Transverse colon (tissue), 4 donors: ENCODE measurements around the gene F2RL3. TPM values are rescaled to one million over a fixed set of nuclear protein-coding genes. Genes with fewer than 3 reads are reported as not detected.

ENCODE experiments used
- DNase-seq: peaks from one replicate; pipeline ENCODE4 v3.0.0-alpha.2; 2019
- H3K27ac ChIP-seq, 4 donors: fragments of 200-600 bp; sonication (generic); 2 replicates each; pipeline ENCODE4 v1.5.1; 2016 to 2018; ENCODE audit warnings: inconsistent platforms in 4 of 4
- H3K27me3 ChIP-seq: fragments of 200-600 bp; sonication (generic); 2 replicates; pipeline ENCODE4 v1.5.1; 2017; ENCODE audit warnings: inconsistent platforms
- H3K36me3 ChIP-seq, 4 donors: fragments of 200-600 bp; sonication (generic); 2 replicates each; pipeline ENCODE4 v1.5.1; 2017 to 2019; ENCODE audit warnings: inconsistent platforms in 4 of 4
- H3K4me1 ChIP-seq, 4 donors: fragments of 200-600 bp; sonication (generic); 2 replicates each; pipeline ENCODE4 v1.5.1; 2017 to 2020; ENCODE audit warnings: inconsistent platforms in 4 of 4
- H3K4me3 ChIP-seq, 4 donors: fragments of 200-600 bp; sonication (generic); 1 replicate in 1 of 4; 2 replicates in 3 of 4; pipeline versions ENCODE4 v1.5.1 to v1.6.1; 2017 to 2019; ENCODE audit warnings: inconsistent platforms in 4 of 4
- H3K9me3 ChIP-seq, 2 donors: fragments of 200-600 bp; sonication (generic); 2 replicates each; pipeline ENCODE4 v1.5.1; 2017 to 2019; ENCODE audit warnings: inconsistent platforms in 2 of 2
- CTCF ChIP-seq, 5 experiments: fragments of 200-600 bp in 3 of 5; fragments of 450-650 bp in 2 of 5; sonication (generic) in 3 of 5; IDR thresholded peaks; 1 replicate in 2 of 5; 2 replicates in 3 of 5; pipeline ENCODE4 v1.5.1; 2016 to 2017; ENCODE audit warnings: antibody characterized with exemption in 5 of 5, inconsistent platforms in 3 of 5, mild to moderate bottlenecking in 2 of 5, moderate library complexity in 1 of 5
- EP300 ChIP-seq: sonication (generic); formaldehyde crosslinking; IDR thresholded peaks from one replicate; pipeline ENCODE4 v1.6.1; 2017; ENCODE audit warnings: antibody characterized with exemption, low read depth
- POLR2A ChIP-seq: fragments of 450-650 bp; IDR thresholded peaks from one replicate; pipeline ENCODE4 v1.6.1; 2016; ENCODE audit warnings: antibody characterized with exemption, mild to moderate bottlenecking, moderate library complexity
- POLR2AphosphoS5 ChIP-seq, 3 donors: sonication (generic); formaldehyde crosslinking; IDR thresholded peaks; one replicate each; pipeline ENCODE4 v1.6.1; 2016; ENCODE audit warnings: antibody characterized with exemption in 3 of 3
- WGBS, 2 donors: methylation state at CpG; one replicate each; pipeline ENCODE4 v1.1.5; 2018; ENCODE audit warnings: low coverage in 1 of 2; 5-methylcytosine and 5-hydroxymethylcytosine counted together
- in situ Hi-C, 4 donors: fragments of 200-750 bp; cut with MboI; loops; one replicate each; pipeline versions ENCODE4 v1.15.0 to v1.15.1; 2017; ENCODE audit warnings: low sequenced_read_pairs in 3 of 4, low pct_ligation_motif_present in 1 of 4, low pct_unique_long_range_greater_than_20kb in 1 of 4
- intact Hi-C: fragments of 100-400 bp; cut with DNase I; formaldehyde crosslinking; loops from one replicate; pipeline ENCODE4 v1.15.1; 2023; ENCODE audit warnings: low total_unique reads
- total RNA-seq, 4 donors: library from RNA; depleted of rRNA; stranded (reverse); fragments of >200 nt; gene quantifications; one replicate each; pipeline ENCODE4 v1.1.0, GENCODE V29; 2016

F2RL3 gene
- total RNA-seq, 4 donors from 2014 or later: 2.2 to 22.7 (median 9.1) TPM

DNA sequence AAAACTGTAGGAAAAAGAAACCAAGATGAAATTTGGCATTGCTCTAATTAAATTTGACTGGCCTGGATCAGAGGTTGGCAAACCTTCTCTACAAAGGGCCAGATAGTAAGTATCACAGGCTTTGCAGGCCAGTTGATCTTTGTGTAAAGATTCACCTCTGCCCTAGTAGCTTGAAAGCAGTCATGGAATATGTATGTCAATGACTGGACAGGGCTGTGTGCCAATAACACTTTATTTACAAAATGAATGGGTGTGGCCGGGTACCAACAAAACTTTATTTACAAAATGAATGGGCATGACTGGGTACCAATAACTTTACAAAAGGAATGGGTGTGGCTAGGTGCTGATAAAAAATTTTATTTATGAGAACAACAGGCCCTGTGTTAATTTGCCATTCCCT lies 39.6 kb upstream of the F2RL3 start:
- Histone ChIP-seq H3K36me3 (peaks cover 0 to 45% (median 17%) of the 10 kb centered on the region in 4 donors), H3K4me1 (no peaks in the 10 kb centered on the region), H3K27ac (peak overlapping the region in 2 of 4 donors; percentile 24 to 52), H3K27me3 (no peaks in the 10 kb centered on the region), H3K4me3 (no peak overlapping the region), H3K9me3 (no peaks in the 10 kb centered on the region)
- in situ Hi-C loops: no loop called here
- TF ChIP-seq POLR2AphosphoS5 (IDR thresholded peaks at IDR 0.05) (no peak), CTCF (IDR thresholded peaks at IDR 0.05) (no peak), POLR2A (no peak), EP300 (no peak)
- intact Hi-C loops: no loop called here
- WGBS, 2 donors: 65% methylated on average over 1 of the region's 1 CpG; no CpG with 5 or more reads in 1 of the 2 donors
- peak; percentile 23 for DNase-seq

DNA sequence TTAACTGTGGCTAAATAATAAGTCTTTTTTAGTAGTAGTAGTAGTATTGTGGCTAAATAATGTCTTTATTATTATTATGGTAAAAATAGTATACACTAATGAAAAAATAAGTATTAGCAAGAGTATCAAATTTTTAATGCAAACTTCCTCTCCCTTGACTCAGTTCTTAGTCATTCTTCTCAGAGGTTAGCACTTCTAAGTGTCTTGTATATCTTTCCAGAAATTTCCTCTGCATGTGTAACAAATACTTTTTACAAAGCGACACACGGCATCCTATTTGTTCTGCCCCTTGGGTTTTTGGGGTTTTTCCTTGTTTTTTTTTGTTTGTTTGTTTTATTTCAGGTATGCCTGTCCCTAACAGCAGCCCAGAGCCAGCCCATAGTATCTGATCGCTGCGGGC lies 38.7 kb upstream of the F2RL3 start:
- Histone ChIP-seq H3K27ac (no peak overlapping the region), H3K4me1 (no peaks in the 10 kb centered on the region), H3K36me3 (peaks cover 0 to 45% (median 21%) of the 10 kb centered on the region in 4 donors), H3K4me3 (no peak overlapping the region), H3K27me3 (no peaks in the 10 kb centered on the region), H3K9me3 (no peaks in the 10 kb centered on the region)
- intact Hi-C loops: no loop called here
- DNase-seq: no peak
- WGBS, 2 donors: 90 to 96% methylated on average over 2 to 4 of the region's 4 CpGs
- no peak for TF ChIP-seq POLR2A
- no peak for TF ChIP-seq EP300
- no peak for TF ChIP-seq POLR2AphosphoS5 (IDR thresholded peaks at IDR 0.05)
- TF ChIP-seq CTCF (IDR thresholded peaks at IDR 0.05): no peak
- in situ Hi-C loops: no loop called here

DNA sequence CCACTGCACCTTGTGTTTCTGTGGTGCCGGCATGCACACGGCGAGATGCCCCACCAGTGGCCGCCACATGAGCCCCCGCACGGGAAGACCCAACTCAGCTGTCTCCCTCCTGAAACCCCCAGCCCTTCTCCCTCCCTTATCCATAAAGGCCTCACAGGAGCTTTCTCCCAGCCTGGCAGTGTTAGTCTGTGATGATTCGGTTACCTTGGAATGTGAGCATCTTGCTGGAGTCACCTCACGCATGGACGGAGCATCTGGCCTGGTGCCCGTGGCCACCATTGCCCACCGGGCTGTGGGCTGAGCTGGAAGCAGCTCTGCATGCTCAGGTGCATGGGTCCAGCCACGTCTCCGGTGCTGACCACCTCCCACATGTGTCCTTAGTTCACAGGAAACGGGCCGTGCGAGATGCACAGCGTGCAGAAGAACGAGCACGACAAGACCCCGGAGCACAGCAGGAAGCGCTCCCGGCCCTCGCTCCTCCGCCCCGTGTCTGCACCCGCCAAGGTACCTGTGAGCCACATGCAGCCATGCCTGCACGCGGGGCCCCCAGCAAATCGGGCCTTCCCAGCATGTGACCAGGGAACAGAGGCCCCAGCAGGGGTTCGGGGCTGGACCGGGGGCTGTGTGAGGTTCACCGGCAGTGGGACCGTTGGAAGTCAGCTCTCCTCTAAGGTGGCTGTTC lies 37.6 kb upstream of the F2RL3 start:
- in situ Hi-C loops (no loop called here), intact Hi-C loops (no loop called here)
- Histone ChIP-seq H3K9me3 (no peaks in the 10 kb centered on the region), H3K27me3 (no peaks in the 10 kb centered on the region), H3K36me3 (peaks cover 0 to 45% (median 21%) of the 10 kb centered on the region in 4 donors), H3K4me3 (no peak overlapping the region), H3K4me1 (no peaks in the 10 kb centered on the region), H3K27ac (no peak overlapping the region)
- 93 to 94% methylated on average over 3 to 33 of the region's 33 CpGs for WGBS, 2 donors
- TF ChIP-seq EP300 (no peak), POLR2AphosphoS5 (IDR thresholded peaks at IDR 0.05) (no peak), CTCF (IDR thresholded peaks at IDR 0.05) (no peak), POLR2A (no peak)
- DNase-seq: no peak

DNA sequence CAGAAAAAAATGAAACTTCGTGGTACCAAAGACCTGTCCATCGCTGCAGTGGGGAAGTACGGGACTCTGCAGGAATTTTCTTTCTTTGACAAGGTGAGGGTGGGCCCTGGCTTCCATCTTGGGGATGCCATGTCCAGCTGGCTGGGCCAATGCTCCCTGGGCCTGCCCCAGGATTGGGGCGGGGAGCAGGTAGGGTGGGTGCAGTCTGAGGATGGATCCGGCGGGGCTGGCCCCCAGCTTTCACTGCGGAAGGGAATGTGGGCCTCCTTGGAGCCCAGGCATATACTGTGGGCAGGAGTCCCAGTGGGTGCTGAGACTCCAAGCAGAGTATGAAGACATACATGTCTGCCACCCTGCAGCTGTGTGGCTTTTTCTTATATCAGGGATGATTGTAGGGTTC lies 35.7 kb upstream of the F2RL3 start:
- in situ Hi-C loops (no loop called here), intact Hi-C loops (no loop called here)
- Histone ChIP-seq H3K9me3 (no peaks in the 10 kb centered on the region), H3K36me3 (peaks cover 0 to 35% (median 16%) of the 10 kb centered on the region in 4 donors), H3K27ac (no peak overlapping the region), H3K4me3 (no peak overlapping the region), H3K4me1 (no peaks in the 10 kb centered on the region), H3K27me3 (no peaks in the 10 kb centered on the region)
- TF ChIP-seq CTCF (IDR thresholded peaks at IDR 0.05) (no peak), POLR2A (no peak), EP300 (no peak), POLR2AphosphoS5 (IDR thresholded peaks at IDR 0.05) (no peak)
- no peak for DNase-seq
- WGBS, 2 donors: 92% methylated on average over 7 of the region's 7 CpGs; no CpG with 5 or more reads in 1 of the 2 donors
